Upper lobe of left lung (tissue), 6 donors: Measurements from ENCODE around the gene OSBP2. TPM values are rescaled to one million over a fixed set of nuclear protein-coding genes. Genes with fewer than 3 reads are reported as not detected.

Experiments
- ATAC-seq, 2 donors: fragments of 200-7000 bp; cut with Tn5 transposase; one replicate each; pipeline ENCODE4 v1.9.1; 2022; ENCODE audit warnings: mild to moderate bottlenecking in 2 of 2, moderate library complexity in 2 of 2; ENCODE audit not compliant: low FRiP score in 2 of 2
- DNase-seq, 2 donors: peaks; one replicate each; pipeline ENCODE4 v3.0.0-alpha.2; 2019 to 2020
- H3K27ac ChIP-seq, 4 donors: fragments of 200-600 bp; sonication (generic); one replicate each; pipeline ENCODE4 v1.5.1; 2016 to 2019
- H3K27me3 ChIP-seq, 4 donors: fragments of 200-600 bp; sonication (generic); one replicate each; pipeline ENCODE4 v1.5.1; 2017 to 2019
- H3K36me3 ChIP-seq, 4 donors: fragments of 200-600 bp; sonication (generic); one replicate each; pipeline ENCODE4 v1.5.1; 2016 to 2019
- H3K4me1 ChIP-seq, 4 donors: fragments of 200-600 bp; sonication (generic); one replicate each; pipeline ENCODE4 v1.5.1; 2018 to 2019
- H3K4me3 ChIP-seq, 4 donors: fragments of 200-600 bp; sonication (generic); one replicate each; pipeline ENCODE4 v1.5.1; 2017 to 2019; ENCODE audit warnings: mild to moderate bottlenecking in 2 of 4, moderate library complexity in 1 of 4
- H3K9me3 ChIP-seq, 4 donors: fragments of 200-600 bp; sonication (generic); one replicate each; pipeline ENCODE4 v1.5.1; 2018 to 2019
- EP300 ChIP-seq, 4 donors: sonication (generic); formaldehyde crosslinking; IDR thresholded peaks; one replicate each; pipeline ENCODE4 v1.5.1; 2017; ENCODE audit warnings: antibody characterized with exemption in 4 of 4, control low read depth in 2 of 4
- POLR2A ChIP-seq, 4 donors: fragments of 450-650 bp; IDR thresholded peaks; one replicate each; pipeline ENCODE4 v1.5.1; 2016 to 2017; ENCODE audit warnings: antibody characterized with exemption in 4 of 4, mild to moderate bottlenecking in 2 of 4
- POLR2AphosphoS5 ChIP-seq, 2 donors: sonication (generic); formaldehyde crosslinking; IDR thresholded peaks; one replicate each; pipeline ENCODE4 v1.5.1; 2017; ENCODE audit warnings: antibody characterized with exemption in 2 of 2
- WGBS, 2 donors: methylation state at CpG; one replicate each; pipeline ENCODE4 v1.1.5; 2017 to 2018; 5-methylcytosine and 5-hydroxymethylcytosine counted together
- total RNA-seq, 6 donors: library from RNA; depleted of rRNA in 4 of 6; stranded (reverse); fragments of >200 nt in 4 of 6; gene quantifications; one replicate each; pipeline versions ENCODE4 v1.1.0 to v1.2.1, GENCODE V29; 2016 to 2021
- TF ChIP-seq, protein P1 (sequence below), 6 experiments: fragments of 450-650 bp in 4 of 6; fragments of 200-600 bp in 2 of 6; sonication (generic) in 2 of 6; IDR thresholded peaks; one replicate each; pipeline ENCODE4 v1.5.1; 2016 to 2019; ENCODE audit warnings: antibody characterized with exemption in 6 of 6
- donor health status: DM: no; HTN: no; CAD: no; lungs with moderate emphysema.
- donor health status: DM: no; HTN: yes; CAD: no; lungs with severe emphysema.

OSBP2 gene
- total RNA-seq, 6 donors from 2014 or later: 3.5 to 14.5 (median 5.0) TPM

DNA sequence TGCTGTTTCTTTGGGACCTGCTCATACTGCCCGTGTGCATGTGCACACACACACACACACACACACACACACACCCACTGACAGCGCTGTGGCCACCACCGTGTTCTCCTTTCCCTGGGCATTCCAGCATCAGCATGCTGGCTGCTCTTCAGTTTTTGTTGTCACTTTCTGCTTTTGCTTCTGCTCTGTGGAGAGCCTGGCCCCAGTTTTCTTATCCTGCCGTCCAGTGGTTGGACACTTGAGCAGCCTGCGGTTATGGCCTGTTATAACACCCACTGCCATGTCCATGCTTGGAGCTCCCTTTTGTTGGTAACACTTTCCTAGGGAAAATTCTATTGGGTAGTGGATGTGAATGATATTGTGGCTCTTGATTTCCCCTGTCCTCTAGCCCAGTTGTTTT lies 83.6 kb downstream of the OSBP2 start:
- H3K27me3 ChIP-seq: no peaks in the 10 kb centered on the region
- no peaks in the 10 kb centered on the region for H3K36me3 ChIP-seq
- H3K4me3 ChIP-seq: no peak overlapping the region
- no peak overlapping the region for H3K27ac ChIP-seq
- TF ChIP-seq POLR2AphosphoS5 (IDR thresholded peaks at IDR 0.05) (no peak), POLR2A (IDR thresholded peaks at IDR 0.05) (no peak), EP300 (IDR thresholded peaks at IDR 0.05) (no peak)
- TF ChIP-seq, protein P1, sequence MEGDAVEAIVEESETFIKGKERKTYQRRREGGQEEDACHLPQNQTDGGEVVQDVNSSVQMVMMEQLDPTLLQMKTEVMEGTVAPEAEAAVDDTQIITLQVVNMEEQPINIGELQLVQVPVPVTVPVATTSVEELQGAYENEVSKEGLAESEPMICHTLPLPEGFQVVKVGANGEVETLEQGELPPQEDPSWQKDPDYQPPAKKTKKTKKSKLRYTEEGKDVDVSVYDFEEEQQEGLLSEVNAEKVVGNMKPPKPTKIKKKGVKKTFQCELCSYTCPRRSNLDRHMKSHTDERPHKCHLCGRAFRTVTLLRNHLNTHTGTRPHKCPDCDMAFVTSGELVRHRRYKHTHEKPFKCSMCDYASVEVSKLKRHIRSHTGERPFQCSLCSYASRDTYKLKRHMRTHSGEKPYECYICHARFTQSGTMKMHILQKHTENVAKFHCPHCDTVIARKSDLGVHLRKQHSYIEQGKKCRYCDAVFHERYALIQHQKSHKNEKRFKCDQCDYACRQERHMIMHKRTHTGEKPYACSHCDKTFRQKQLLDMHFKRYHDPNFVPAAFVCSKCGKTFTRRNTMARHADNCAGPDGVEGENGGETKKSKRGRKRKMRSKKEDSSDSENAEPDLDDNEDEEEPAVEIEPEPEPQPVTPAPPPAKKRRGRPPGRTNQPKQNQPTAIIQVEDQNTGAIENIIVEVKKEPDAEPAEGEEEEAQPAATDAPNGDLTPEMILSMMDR (IDR thresholded peaks at IDR 0.05): no peak
- whole genome bisulfite sequencing, 2 donors: 89 to 93% methylated on average over 5 of the region's 5 CpGs
- no peaks in the 10 kb centered on the region for H3K9me3 ChIP-seq
- H3K4me1 ChIP-seq: no peaks in the 10 kb centered on the region
- DNase-seq: no peak
- ATAC-seq: no peak

DNA sequence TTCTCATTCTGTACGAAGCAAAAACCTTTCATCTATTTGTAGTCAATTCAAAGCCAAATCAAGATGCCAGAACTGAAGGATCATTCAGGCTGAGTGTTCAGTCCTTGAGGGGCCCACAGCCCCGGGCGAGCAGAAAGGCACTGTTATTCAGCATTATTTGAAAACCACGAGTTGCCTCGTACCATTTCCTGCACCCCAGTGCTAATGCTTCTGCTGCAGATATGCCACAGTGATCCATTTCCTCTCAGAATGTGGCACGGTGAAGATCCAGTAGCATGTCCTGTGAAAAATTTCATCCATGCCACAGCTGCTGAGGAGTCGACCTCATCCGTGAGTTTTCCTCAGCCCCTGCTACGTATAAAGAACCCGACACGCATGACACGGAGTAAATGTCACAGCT lies 85.4 kb downstream of the OSBP2 start:
- DNase-seq (no peak), ATAC-seq (no peak)
- WGBS, 2 donors: 47 to 54% methylated on average over 12 of the region's 12 CpGs

DNA sequence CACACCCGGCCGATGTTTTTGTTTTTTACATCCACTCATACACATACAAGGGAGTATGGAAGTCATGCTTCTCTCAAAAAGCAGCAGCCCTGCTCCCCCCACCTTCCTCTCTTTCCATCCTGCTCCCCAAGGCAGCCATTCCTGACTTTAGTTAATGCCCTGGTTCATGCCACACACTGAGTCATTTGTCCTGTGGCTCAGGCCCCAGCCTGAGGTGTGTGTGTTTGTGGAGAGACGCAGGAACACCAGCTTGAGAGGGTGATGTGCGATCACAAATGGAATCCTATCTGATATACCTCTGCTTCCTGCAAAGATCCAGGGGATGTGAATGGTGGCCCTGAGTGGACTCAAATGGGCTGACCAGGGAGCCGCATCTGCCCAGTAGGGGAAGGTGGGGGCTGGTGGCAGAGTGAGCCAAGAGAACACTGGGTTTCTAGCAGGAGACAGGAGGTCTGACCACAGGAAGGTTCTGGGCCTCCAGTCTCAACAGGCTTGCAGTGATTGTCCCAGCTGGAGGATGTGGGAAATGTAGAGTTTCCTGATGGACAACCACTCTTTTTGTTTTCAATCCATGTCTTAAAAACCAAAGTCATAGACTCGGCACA lies 86.7 kb downstream of the OSBP2 start:
- Histone ChIP-seq H3K9me3 (no peaks in the 10 kb centered on the region), H3K4me3 (no peak overlapping the region), H3K27me3 (no peaks in the 10 kb centered on the region), H3K27ac (no peak overlapping the region), H3K36me3 (no peaks in the 10 kb centered on the region), H3K4me1 (no peaks in the 10 kb centered on the region)
- DNase-seq (no peak), ATAC-seq (no peak)
- no peak for TF ChIP-seq POLR2AphosphoS5 (IDR thresholded peaks at IDR 0.05)
- no peak for TF ChIP-seq POLR2A (IDR thresholded peaks at IDR 0.05)
- TF ChIP-seq, protein P1 (IDR thresholded peaks at IDR 0.05): no peak
- no peak for TF ChIP-seq EP300 (IDR thresholded peaks at IDR 0.05)
- 92 to 95% methylated on average over 6 of the region's 6 CpGs for WGBS, 2 donors

More for the DNA sequence above, 85.4 kb downstream of the OSBP2 start:
- Histone ChIP-seq H3K27me3 (no peaks in the 10 kb centered on the region), H3K36me3 (no peaks in the 10 kb centered on the region), H3K9me3 (no peaks in the 10 kb centered on the region), H3K27ac (no peak overlapping the region), H3K4me3 (no peak overlapping the region), H3K4me1 (no peaks in the 10 kb centered on the region)
- TF ChIP-seq POLR2A (IDR thresholded peaks at IDR 0.05) (no peak), POLR2AphosphoS5 (IDR thresholded peaks at IDR 0.05) (no peak), EP300 (IDR thresholded peaks at IDR 0.05) (no peak)
- TF ChIP-seq, protein P1 (IDR thresholded peaks at IDR 0.05): no peak

DNA sequence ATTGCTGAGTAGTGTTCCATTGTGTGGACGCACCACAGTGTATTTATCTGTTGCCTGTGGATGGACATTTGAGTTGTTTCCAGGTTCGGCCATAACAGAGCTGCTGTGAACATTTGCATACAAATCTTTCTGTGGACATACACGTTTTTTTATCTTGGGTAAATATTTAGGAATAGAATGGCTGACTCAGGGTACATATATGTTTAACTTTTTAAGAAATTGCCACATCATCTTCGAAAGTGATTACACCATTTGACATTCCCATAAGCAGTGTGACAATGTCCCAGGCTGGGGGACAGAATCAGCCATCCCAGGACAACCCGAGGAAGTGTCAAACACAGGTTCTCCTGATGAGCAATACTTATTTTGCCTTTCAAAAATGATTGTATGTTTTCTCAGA lies 87.9 kb downstream of the OSBP2 start:
- WGBS, 2 donors: 63 to 69% methylated on average over 5 of the region's 5 CpGs
- DNase-seq (no peak), ATAC-seq (no peak)
- H3K9me3 ChIP-seq: no peaks in the 10 kb centered on the region
- no peak overlapping the region for H3K4me3 ChIP-seq
- no peaks in the 10 kb centered on the region for H3K36me3 ChIP-seq
- no peaks in the 10 kb centered on the region for H3K4me1 ChIP-seq
- TF ChIP-seq POLR2AphosphoS5 (IDR thresholded peaks at IDR 0.05): no peak
- TF ChIP-seq, protein P1 (IDR thresholded peaks at IDR 0.05): no peak
- no peak for TF ChIP-seq EP300 (IDR thresholded peaks at IDR 0.05)
- TF ChIP-seq POLR2A (IDR thresholded peaks at IDR 0.05): no peak
- no peaks in the 10 kb centered on the region for H3K27me3 ChIP-seq
- H3K27ac ChIP-seq: no peak overlapping the region

DNA sequence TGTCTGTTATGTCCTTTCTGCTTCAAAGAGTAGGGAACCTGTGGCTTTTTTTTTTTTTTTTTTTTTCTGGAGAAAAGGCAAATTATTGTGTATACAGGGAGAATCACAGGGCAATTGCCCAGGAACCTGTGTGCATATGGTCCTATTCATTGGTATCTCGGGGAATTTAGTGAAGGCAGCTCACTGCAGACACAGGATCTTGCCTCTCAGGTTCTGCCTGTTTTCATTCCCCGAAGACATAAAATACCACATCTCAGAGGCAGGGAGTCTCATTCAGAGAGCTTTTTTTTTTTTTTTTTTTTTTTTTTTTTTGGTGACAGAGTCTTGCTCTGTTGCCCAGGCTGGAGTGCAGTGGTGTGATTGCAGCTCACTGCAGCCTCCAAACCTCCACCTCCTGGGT lies 88.3 kb downstream of the OSBP2 start:
- Histone ChIP-seq H3K27me3 (no peaks in the 10 kb centered on the region), H3K9me3 (no peaks in the 10 kb centered on the region), H3K4me1 (no peaks in the 10 kb centered on the region), H3K27ac (no peak overlapping the region), H3K4me3 (no peak overlapping the region), H3K36me3 (no peaks in the 10 kb centered on the region)
- TF ChIP-seq, protein P1 (IDR thresholded peaks at IDR 0.05): no peak
- no peak for TF ChIP-seq EP300 (IDR thresholded peaks at IDR 0.05)
- no peak for TF ChIP-seq POLR2AphosphoS5 (IDR thresholded peaks at IDR 0.05)
- no peak for TF ChIP-seq POLR2A (IDR thresholded peaks at IDR 0.05)
- no peak for DNase-seq
- 87 to 92% methylated on average over 2 of the region's 2 CpGs for WGBS, 2 donors
- no peak for ATAC-seq
